Keratinocyte (primary cell): ENCODE measurements around the gene SOX1. TPM values are rescaled to one million over a fixed set of nuclear protein-coding genes. Genes with fewer than 3 reads are reported as not detected.
A peak's percentile ranks its signal among the peaks of the same experiment; 100 is the strongest.

Source experiments
- DNase-seq: peaks from one replicate; pipeline ENCODE4 v3.0.0-alpha.2; 2011; ENCODE audit warnings: low read depth, missing footprints, low spot score
- FAIRE-seq: peaks from 2 replicates; lab custom pipeline; 2011; peaks lifted over from hg19 to GRCh38; lab: Jason Lieb, UNC
- H2AFZ ChIP-seq: 2 replicates; pipeline ENCODE4 v1.6.0; 2012; ENCODE audit warnings: low read length, control low read depth, inconsistent platforms; ENCODE audit not compliant: control insufficient read depth
- H3K27ac ChIP-seq: 2 replicates; pipeline ENCODE4 v1.5.1; 2011; ENCODE audit warnings: low read length; ENCODE audit not compliant: control insufficient read depth, insufficient read depth
- H3K27me3 ChIP-seq: 3 replicates; pipeline ENCODE4 v1.6.0; 2011; ENCODE audit warnings: low read length; ENCODE audit not compliant: control insufficient read depth, insufficient read depth; ENCODE audit errors: extremely low read depth
- H3K36me3 ChIP-seq, 2 experiments: 2 replicates in 1 of 2; 3 replicates in 1 of 2; pipeline ENCODE4 v1.5.1; 2011; ENCODE audit warnings: low read length in 2 of 2, mild to moderate bottlenecking in 1 of 2; ENCODE audit not compliant: control insufficient read depth in 2 of 2, insufficient read depth in 2 of 2; ENCODE audit errors: extremely low read depth in 1 of 2
- H3K4me1 ChIP-seq: 3 replicates; pipeline ENCODE4 v1.5.1; 2011; ENCODE audit warnings: low read length; ENCODE audit not compliant: control insufficient read depth, insufficient read depth; ENCODE audit errors: extremely low read depth
- H3K4me2 ChIP-seq: 3 replicates; pipeline ENCODE4 v1.6.0; 2011; ENCODE audit warnings: low read depth, low read length; ENCODE audit not compliant: control insufficient read depth, insufficient read depth; ENCODE audit errors: extremely low read depth
- H3K4me3 ChIP-seq, 3 experiments: fragments of 200-600 bp in 1 of 3; sonication (generic) in 1 of 3; 2 replicates in 2 of 3; 3 replicates in 1 of 3; pipeline ENCODE4 v1.5.1; 2011 to 2016; ENCODE audit warnings: low read length in 3 of 3, mild to moderate bottlenecking in 3 of 3, control low read depth in 2 of 3, inconsistent platforms in 1 of 3, low read depth in 1 of 3, mixed read lengths in 1 of 3, mixed run types in 1 of 3, moderate library complexity in 1 of 3; ENCODE audit not compliant: control insufficient read depth in 2 of 3, insufficient read depth in 2 of 3; ENCODE audit errors: extremely low read depth in 1 of 3
- H3K79me2 ChIP-seq: 2 replicates; pipeline ENCODE4 v1.6.0; 2012; ENCODE audit warnings: low read length; ENCODE audit not compliant: control insufficient read depth, insufficient read depth
- H3K9ac ChIP-seq: 3 replicates; pipeline ENCODE4 v1.6.0; 2011; ENCODE audit warnings: low read length; ENCODE audit not compliant: control insufficient read depth, insufficient read depth; ENCODE audit errors: extremely low read depth
- H3K9me1 ChIP-seq: 3 replicates; pipeline ENCODE4 v1.6.0; 2011; ENCODE audit warnings: low read length; ENCODE audit not compliant: control insufficient read depth, insufficient read depth; ENCODE audit errors: extremely low read depth
- H3K9me3 ChIP-seq: 2 replicates; pipeline ENCODE4 v1.5.1; 2012; ENCODE audit warnings: low read depth, low read length; ENCODE audit not compliant: control insufficient read depth
- H4K20me1 ChIP-seq: 3 replicates; pipeline ENCODE4 v1.6.0; 2011; ENCODE audit warnings: low read length; ENCODE audit not compliant: control insufficient read depth, insufficient read depth; ENCODE audit errors: extremely low read depth
- EZH2 ChIP-seq: IDR thresholded peaks from one replicate; pipeline ENCODE4 v1.6.1; 2012; ENCODE audit warnings: inconsistent platforms, mild to moderate bottlenecking, low read length, moderate library complexity
- dilution Hi-C: fragments of 300-500 bp; cut with MboI; formaldehyde crosslinking; loops from one replicate; pipeline ENCODE4 v1.7.0; 2020; ENCODE audit warnings: low sequenced_read_pairs; ENCODE audit not compliant: extremely low pct_ligation_motif_present
- polyA plus RNA-seq, 5 experiments: library from polyadenylated mRNA; depleted of rRNA in 3 of 5; stranded (reverse) in 3 of 5; stranded (forward) in 1 of 5; unstranded in 1 of 5; fragments of >200 nt; gene quantifications; 1 replicate in 1 of 5; 2 replicates in 3 of 5; 3 replicates in 1 of 5; pipeline versions ENCODE4 v1.2.1 to v1.2.3, GENCODE V29; 2011 to 2012; ENCODE audit warnings: missing spikeins in 2 of 5, low read depth in 1 of 5, low replicate concordance in 1 of 5
- TF ChIP-seq, protein P1 (sequence below), 3 experiments: IDR thresholded peaks in 1 of 3; conservative IDR thresholded peaks in 1 of 3; optimal IDR thresholded peaks in 1 of 3; 2 replicates in 2 of 3; 3 replicates in 1 of 3; pipeline versions ENCODE3 to v1.5.1; 2011; ENCODE audit warnings: low read length in 3 of 3, mild to moderate bottlenecking in 3 of 3, moderate library complexity in 2 of 3, control low read depth in 1 of 3, inconsistent platforms in 1 of 3; ENCODE audit not compliant: insufficient read depth in 2 of 3; ENCODE audit errors: extremely low read depth in 1 of 3

Gene SOX1
- polyA plus RNA-seq, 1 donor (not counting 4 experiments of a cell fraction or from before 2014, with no cell fraction given), result not detected

DNA sequence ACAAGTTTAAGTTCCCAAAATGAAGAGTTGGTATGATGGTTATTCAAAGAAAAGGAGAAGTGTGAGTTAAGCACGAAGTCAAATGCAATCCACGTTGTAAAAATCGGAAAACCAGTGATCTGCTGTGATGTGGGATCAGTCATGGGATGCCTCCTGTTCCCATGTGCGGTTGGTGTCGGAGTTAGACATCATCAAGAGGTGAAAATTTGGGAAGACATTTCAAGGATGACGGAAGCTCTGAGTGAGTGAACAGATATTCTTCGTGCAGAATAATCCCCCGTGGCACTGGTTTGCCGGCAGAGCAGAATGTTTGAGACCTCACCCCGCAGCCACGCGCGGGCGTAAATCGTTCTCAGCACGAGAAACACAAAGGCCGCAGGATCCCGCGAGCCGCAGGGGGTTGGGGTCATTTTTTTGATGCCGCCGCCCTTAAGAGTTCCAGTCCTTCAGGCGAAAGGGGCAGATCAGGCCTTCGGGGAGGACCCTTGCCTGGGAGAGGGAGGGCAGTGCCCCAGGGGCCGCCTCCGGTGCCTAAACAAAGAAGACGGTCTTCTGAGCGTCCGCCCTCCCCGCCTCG lies 13.7 kb upstream of the SOX1 start:
- TF ChIP-seq EZH2, result peak; percentile 2
- TF ChIP-seq, protein P1, sequence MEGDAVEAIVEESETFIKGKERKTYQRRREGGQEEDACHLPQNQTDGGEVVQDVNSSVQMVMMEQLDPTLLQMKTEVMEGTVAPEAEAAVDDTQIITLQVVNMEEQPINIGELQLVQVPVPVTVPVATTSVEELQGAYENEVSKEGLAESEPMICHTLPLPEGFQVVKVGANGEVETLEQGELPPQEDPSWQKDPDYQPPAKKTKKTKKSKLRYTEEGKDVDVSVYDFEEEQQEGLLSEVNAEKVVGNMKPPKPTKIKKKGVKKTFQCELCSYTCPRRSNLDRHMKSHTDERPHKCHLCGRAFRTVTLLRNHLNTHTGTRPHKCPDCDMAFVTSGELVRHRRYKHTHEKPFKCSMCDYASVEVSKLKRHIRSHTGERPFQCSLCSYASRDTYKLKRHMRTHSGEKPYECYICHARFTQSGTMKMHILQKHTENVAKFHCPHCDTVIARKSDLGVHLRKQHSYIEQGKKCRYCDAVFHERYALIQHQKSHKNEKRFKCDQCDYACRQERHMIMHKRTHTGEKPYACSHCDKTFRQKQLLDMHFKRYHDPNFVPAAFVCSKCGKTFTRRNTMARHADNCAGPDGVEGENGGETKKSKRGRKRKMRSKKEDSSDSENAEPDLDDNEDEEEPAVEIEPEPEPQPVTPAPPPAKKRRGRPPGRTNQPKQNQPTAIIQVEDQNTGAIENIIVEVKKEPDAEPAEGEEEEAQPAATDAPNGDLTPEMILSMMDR (optimal IDR thresholded peaks at IDR 0.05 in 1 of 3, IDR thresholded peaks at IDR 0.05 in 1 of 3, conservative IDR thresholded peaks at IDR 0.05 in 1 of 3; ENCODE audit: extremely low read depth in 1 of 3, insufficient read depth in 2 of 3, low read length in 3 of 3), result no peak
- dilution Hi-C loops, result no loop called here
- Histone ChIP-seq H3K9ac (no peak overlapping the region), H3K9me3 (no peaks in the 10 kb centered on the region), H3K4me2 (no peak overlapping the region), H3K79me2 (no peaks in the 10 kb centered on the region), H2AFZ (no peak overlapping the region), H3K4me3 (no peak overlapping the region), H3K9me1 (no peaks in the 10 kb centered on the region), H3K27me3 (peaks cover 62% of the 10 kb centered on the region), H3K36me3 (no peaks in the 10 kb centered on the region), H4K20me1 (no peaks in the 10 kb centered on the region), H3K4me1 (no peaks in the 10 kb centered on the region), H3K27ac (no peak overlapping the region)
- no peak for FAIRE-seq
- no peak for DNase-seq

DNA sequence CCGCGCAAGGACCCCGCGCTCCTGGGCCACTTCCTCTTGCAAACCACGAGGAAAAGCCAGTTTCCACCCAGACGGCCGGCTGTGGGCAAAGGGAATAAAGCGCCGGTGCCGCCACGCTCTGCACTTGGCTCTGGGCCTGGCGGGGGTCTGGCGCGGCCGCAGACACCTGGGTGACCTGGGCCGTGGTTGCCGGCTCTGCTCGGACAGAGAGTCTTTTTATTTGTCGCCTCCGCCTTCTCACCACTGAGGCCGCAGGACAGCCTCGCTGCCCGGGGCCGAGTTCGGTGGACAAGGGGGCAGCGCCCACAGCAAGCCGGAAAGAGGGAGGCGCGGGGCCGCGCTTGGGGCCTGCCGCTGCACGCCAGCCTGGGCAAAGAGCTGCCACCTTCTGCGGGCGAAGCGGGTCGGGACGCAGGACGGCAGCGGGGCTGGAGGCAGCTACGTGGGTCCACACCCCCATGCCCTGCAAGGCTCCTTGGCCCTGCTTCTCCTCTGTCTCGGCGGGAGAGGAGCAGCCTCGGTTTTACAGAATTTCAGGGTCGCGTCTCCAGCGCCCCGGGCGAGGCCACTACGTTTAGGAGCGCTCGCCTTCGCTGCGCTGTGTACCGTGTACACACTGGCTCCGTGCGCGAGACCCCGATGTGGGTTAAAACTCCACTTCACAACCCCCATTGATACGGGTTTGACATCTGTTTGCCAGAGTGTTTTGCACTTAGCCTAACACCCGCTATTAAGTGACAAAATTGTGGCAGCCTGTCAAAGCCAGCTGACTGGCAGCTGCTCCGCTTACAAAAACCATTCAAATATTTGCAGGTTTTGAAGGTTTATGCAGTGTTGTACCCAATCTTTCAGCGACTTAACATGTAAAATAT lies 13.0 kb upstream of the SOX1 start:
- Histone ChIP-seq H3K9ac (no peak overlapping the region), H3K27ac (no peak overlapping the region), H3K79me2 (no peaks in the 10 kb centered on the region), H4K20me1 (no peaks in the 10 kb centered on the region), H3K9me3 (no peaks in the 10 kb centered on the region), H3K27me3 (peaks cover 69% of the 10 kb centered on the region), H3K4me3 (no peak overlapping the region), H3K4me2 (no peak overlapping the region), H3K9me1 (no peaks in the 10 kb centered on the region), H2AFZ (no peak overlapping the region), H3K4me1 (no peaks in the 10 kb centered on the region), H3K36me3 (no peaks in the 10 kb centered on the region)
- DNase-seq (no peak), FAIRE-seq (no peak)
- dilution Hi-C loops, result no loop called here
- TF ChIP-seq, protein P1 (optimal IDR thresholded peaks at IDR 0.05 in 1 of 3, IDR thresholded peaks at IDR 0.05 in 1 of 3, conservative IDR thresholded peaks at IDR 0.05 in 1 of 3; ENCODE audit: extremely low read depth in 1 of 3, insufficient read depth in 2 of 3, low read length in 3 of 3), result no peak
- TF ChIP-seq EZH2, result peak; percentile 56
